GM23338 (cell line): ENCODE results near the gene SNAP47.

Experiments
- CREB1 ChIP-seq: fragments of 250-450 bp; sonication (Bioruptor Pico); IDR thresholded peaks from 2 replicates; pipeline ENCODE4 v1.5.0; 2020; ENCODE audit warnings: low read depth, mild to moderate bottlenecking, moderate library complexity
- CTCF ChIP-seq, 2 experiments: fragments of 200-600 bp in 1 of 2; sonication (generic) in 1 of 2; conservative IDR thresholded peaks; 2 replicates each; pipeline versions ENCODE4 v1.5.1 to v1.6.1; 2016 to 2017; ENCODE audit warnings: antibody characterized with exemption in 2 of 2, low read depth in 2 of 2, mild to moderate bottlenecking in 2 of 2, moderate library complexity in 1 of 2
- ETS1 ChIP-seq: IDR thresholded peaks from 2 replicates; pipeline ENCODE4 v1.6.1; 2016; ENCODE audit warnings: antibody characterized with exemption
- EZH2 ChIP-seq: fragments of 200-600 bp; sonication (generic); IDR thresholded peaks from one replicate; pipeline ENCODE4 v1.8.0; 2017; ENCODE audit warnings: antibody characterized with exemption, mild to moderate bottlenecking, low read depth; ENCODE audit not compliant: unreplicated experiment
- EZH2phosphoT487 ChIP-seq: fragments of 200-600 bp; sonication (generic); IDR thresholded peaks from one replicate; pipeline ENCODE4 v1.8.1; 2018; ENCODE audit warnings: antibody characterized with exemption; ENCODE audit not compliant: unreplicated experiment
- JUNB ChIP-seq: IDR thresholded peaks from one replicate; pipeline ENCODE4 v1.6.1; 2016; ENCODE audit warnings: antibody characterized with exemption; ENCODE audit not compliant: unreplicated experiment
- POLR2AphosphoS5 ChIP-seq: IDR thresholded peaks from 2 replicates; pipeline ENCODE4 v1.6.1; 2016; ENCODE audit warnings: antibody characterized with exemption, low read depth
- ZNF462 ChIP-seq: fragments of 250-450 bp; sonication (Bioruptor Pico); IDR thresholded peaks from 2 replicates; pipeline ENCODE4 v1.5.0; 2020; ENCODE audit warnings: mild to moderate bottlenecking, moderate library complexity

- TF ChIP-seq CTCF (conservative IDR thresholded peaks at IDR 0.05; ENCODE audit: low read depth in 2 of 2) (no peak), ZNF462 (no peak), ETS1 (no peak), POLR2AphosphoS5 (no peak), EZH2phosphoT487 (no peak), EZH2 (no peak), CREB1 (CRISPR knock-in tag) (no peak), JUNB (no peak)
Observed at GRCh38 chr1:227747948-227748495, 12.8 kb downstream of the SNAP47 start.
